Neural cell (in vitro differentiated cells): Measurements from ENCODE around the gene AGFG2. TPM values are rescaled to one million over a fixed set of nuclear protein-coding genes. Genes with fewer than 3 reads are reported as not detected.

Experiments used
- H2AFZ ChIP-seq: fragments of 200-600, 300-800 bp; sonication (generic), shearing (Covaris generic); 2 replicates; pipeline ENCODE4 v1.6.0; 2014; ENCODE audit warnings: low read depth, mild to moderate bottlenecking, antibody characterized with exemption, low read length, moderate library complexity
- H3F3A ChIP-seq: fragments of 200-600 bp; shearing (Covaris generic); 2 replicates; pipeline ENCODE4 v1.6.1; 2016; ENCODE audit warnings: mild to moderate bottlenecking, moderate library complexity, mixed read lengths, antibody characterized with exemption, low read length; ENCODE audit not compliant: insufficient read depth, poor library complexity, severe bottlenecking
- H3K27ac ChIP-seq: fragments of 200-600, 300-800 bp; sonication (generic), shearing (Covaris generic); 2 replicates; pipeline ENCODE4 v1.5.1; 2014; ENCODE audit warnings: mild to moderate bottlenecking, low read length, moderate library complexity
- H3K27me3 ChIP-seq: fragments of 300-800, 200-600 bp; sonication (generic), shearing (Covaris generic); 2 replicates; pipeline ENCODE4 v1.6.0; 2014; ENCODE audit warnings: mild to moderate bottlenecking, low read depth, low read length, moderate library complexity; ENCODE audit not compliant: insufficient read depth
- H3K36me3 ChIP-seq: fragments of 300-800, 200-600 bp; sonication (generic), shearing (Covaris generic); 2 replicates; pipeline ENCODE4 v1.5.1; 2014; ENCODE audit warnings: mild to moderate bottlenecking, antibody characterized with exemption, low read length, moderate library complexity; ENCODE audit not compliant: insufficient read depth
- H3K4me2 ChIP-seq: fragments of 300-800, 200-600 bp; sonication (generic), shearing (Covaris generic); 2 replicates; pipeline ENCODE4 v1.6.0; 2014; ENCODE audit warnings: mild to moderate bottlenecking, low read length
- H3K4me3 ChIP-seq: fragments of 300-800, 200-600 bp; sonication (generic), shearing (Covaris generic); 2 replicates; pipeline ENCODE4 v1.5.1; 2014; ENCODE audit warnings: mild to moderate bottlenecking, low read length, moderate library complexity
- H3K79me2 ChIP-seq: fragments of 200-600 bp; shearing (Covaris generic); replicated peaks from 2 replicates; pipeline ENCODE4 v1.6.0; 2014; ENCODE audit warnings: mild to moderate bottlenecking, low read length, moderate library complexity; ENCODE audit not compliant: insufficient read depth
- H3K9ac ChIP-seq: fragments of 300-800, 200-600 bp; sonication (generic), shearing (Covaris generic); 2 replicates; pipeline ENCODE4 v1.6.1; 2016; ENCODE audit warnings: mild to moderate bottlenecking, low read length, mixed read lengths
- H3K9me2 ChIP-seq: fragments of 200-600 bp; shearing (Covaris generic); 2 replicates; pipeline ENCODE4 v1.6.1; 2016; ENCODE audit warnings: mild to moderate bottlenecking, low read length, mixed read lengths; ENCODE audit not compliant: insufficient read depth
- H3K9me3 ChIP-seq: fragments of 200-600, 300-800 bp; sonication (generic), shearing (Covaris generic); 2 replicates; pipeline ENCODE4 v1.6.1; 2016; ENCODE audit warnings: mild to moderate bottlenecking, mixed run types, low read length, moderate library complexity, mixed read lengths
- H4K20me1 ChIP-seq: fragments of 200-600 bp; shearing (Covaris generic); 2 replicates; pipeline ENCODE4 v1.6.1; 2016; ENCODE audit warnings: mild to moderate bottlenecking, mixed run types; ENCODE audit not compliant: insufficient read depth
- CTCF ChIP-seq: fragments of 450-650 bp; IDR thresholded peaks from 2 replicates; pipeline ENCODE4 v1.5.1; 2014; ENCODE audit warnings: antibody characterized with exemption, mild to moderate bottlenecking, moderate library complexity; ENCODE audit not compliant: poor library complexity, severe bottlenecking
- EP300 ChIP-seq: fragments of 450-650 bp; conservative IDR thresholded peaks from 2 replicates; pipeline ENCODE4 v1.6.1; 2014; ENCODE audit warnings: antibody characterized with exemption, mild to moderate bottlenecking, moderate library complexity; ENCODE audit not compliant: poor library complexity, severe bottlenecking
- EZH2 ChIP-seq: fragments of 200-600, 300-800 bp; shearing (Covaris generic), sonication (generic); IDR thresholded peaks from 2 replicates; pipeline ENCODE4 v1.6.1; 2014; ENCODE audit warnings: antibody characterized with exemption, low read length, borderline replicate concordance, mild to moderate bottlenecking; ENCODE audit not compliant: insufficient read depth, poor library complexity, severe bottlenecking
- MXI1 ChIP-seq: fragments of 450-650 bp; conservative IDR thresholded peaks from 2 replicates; pipeline ENCODE4 v1.6.1; 2014; ENCODE audit warnings: antibody characterized with exemption, mild to moderate bottlenecking; ENCODE audit not compliant: poor library complexity, severe bottlenecking
- POLR2AphosphoS5 ChIP-seq: IDR thresholded peaks from 2 replicates; pipeline ENCODE4 v1.6.1; 2012
- RAD21 ChIP-seq: fragments of 450-650 bp; conservative IDR thresholded peaks from 2 replicates; pipeline ENCODE4 v1.6.1; 2014; ENCODE audit warnings: antibody characterized with exemption, mild to moderate bottlenecking, moderate library complexity
- REST ChIP-seq: IDR thresholded peaks from 2 replicates; pipeline ENCODE4 v1.6.1; 2012; ENCODE audit warnings: borderline replicate concordance
- SMC3 ChIP-seq: fragments of 450-650 bp; conservative IDR thresholded peaks from 2 replicates; pipeline ENCODE4 v1.6.1; 2014; ENCODE audit warnings: antibody characterized with exemption, mild to moderate bottlenecking, moderate library complexity; ENCODE audit not compliant: poor library complexity
- TAF1 ChIP-seq: IDR thresholded peaks from 2 replicates; pipeline ENCODE4 v1.6.1; 2012; ENCODE audit warnings: low read depth
- polyA plus RNA-seq: library from polyadenylated mRNA; depleted of rRNA; stranded (reverse); fragments of >200 nt; gene quantifications from 2 replicates; pipeline ENCODE4 v1.2.3, GENCODE V29; 2014

The AGFG2 gene
- polyA plus RNA-seq, 1 donor from 2014 or later, result 3.4 TPM

GRCh38 chr7:100546926-100547800 is 8.2 kb downstream of the AGFG2 start:
- H3K4me2 ChIP-seq, result no peak overlapping the region
- no peaks in the 10 kb centered on the region for H3K9me3 ChIP-seq
- H3K79me2 ChIP-seq, result no peaks in the 10 kb centered on the region
- no peaks in the 10 kb centered on the region for H3K36me3 ChIP-seq
- no peaks in the 10 kb centered on the region for H3K9me2 ChIP-seq
- no peak overlapping the region for H3K4me3 ChIP-seq
- no peak overlapping the region for H3K9ac ChIP-seq
- no peak overlapping the region for H2AFZ ChIP-seq
- TF ChIP-seq EP300 (no peak), TAF1 (no peak), RAD21 (no peak), SMC3 (no peak), POLR2AphosphoS5 (no peak), CTCF (no peak), REST (no peak), MXI1 (no peak), EZH2 (no peak)
- no peak overlapping the region for H3K27ac ChIP-seq
- H3F3A ChIP-seq, result no peaks in the 10 kb centered on the region
- H4K20me1 ChIP-seq, result no peaks in the 10 kb centered on the region
- no peaks in the 10 kb centered on the region for H3K27me3 ChIP-seq

DNA sequence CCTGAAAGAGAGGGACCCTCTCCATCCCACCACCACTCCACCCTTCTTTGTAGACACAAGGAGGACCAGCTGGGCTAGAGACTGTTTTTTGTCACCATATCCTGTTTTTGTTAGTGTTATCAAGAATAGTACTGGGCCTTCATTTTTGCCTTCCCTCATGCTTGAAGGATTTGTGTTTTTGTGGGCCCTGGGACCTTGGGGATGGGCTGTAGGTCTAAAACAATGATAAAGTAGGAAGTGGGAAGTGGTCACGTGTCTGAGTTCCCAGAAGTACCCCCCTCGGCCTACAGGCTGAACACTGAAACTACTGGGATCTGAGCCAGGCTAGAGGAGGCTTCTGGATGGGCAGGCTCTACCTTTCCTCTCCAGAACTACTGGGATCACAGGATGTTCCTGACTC is 8.9 kb downstream of the AGFG2 start:
- Histone ChIP-seq H4K20me1 (no peaks in the 10 kb centered on the region), H2AFZ (no peak overlapping the region), H3K4me2 (no peak overlapping the region)

More for the DNA sequence above, 8.9 kb downstream of the AGFG2 start:
- Histone ChIP-seq H3F3A (no peaks in the 10 kb centered on the region), H3K4me3 (no peak overlapping the region), H3K36me3 (no peaks in the 10 kb centered on the region), H3K79me2 (no peaks in the 10 kb centered on the region), H3K27ac (no peak overlapping the region), H3K9me2 (no peaks in the 10 kb centered on the region), H3K9me3 (no peaks in the 10 kb centered on the region), H3K9ac (no peak overlapping the region), H3K27me3 (no peaks in the 10 kb centered on the region)
- TF ChIP-seq SMC3 (no peak), TAF1 (no peak), REST (no peak), POLR2AphosphoS5 (no peak), EZH2 (no peak), MXI1 (no peak), CTCF (no peak), RAD21 (no peak), EP300 (no peak)
